Fibroblast of upper back skin (primary cell): ENCODE data around the gene PTPRQ.
A peak's percentile ranks its signal among the peaks of the same experiment; 100 is the strongest.

Experiments used
- DNase-seq: peaks from one replicate; pipeline ENCODE4 v3.0.0-alpha.2; 2013

The PTPRQ gene

DNA sequence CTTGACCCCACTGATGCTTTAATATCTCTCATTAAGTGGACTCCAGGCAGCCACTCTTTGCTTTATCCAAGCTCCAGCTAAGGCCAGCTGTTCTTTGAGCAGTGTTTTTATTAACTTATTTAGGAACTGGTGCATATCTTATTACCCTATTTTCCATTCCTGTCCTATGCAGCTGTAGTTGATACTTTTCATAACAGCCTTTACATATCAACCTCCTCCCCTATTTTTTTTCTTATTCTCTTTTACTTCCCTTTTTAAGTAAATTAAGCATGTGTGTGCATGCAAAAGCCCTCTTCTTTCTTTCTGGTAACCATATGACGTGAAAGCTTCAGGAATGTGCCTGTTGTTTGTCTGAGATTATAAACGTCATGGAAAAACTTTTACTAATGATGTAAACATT is 121.2 kb downstream of the PTPRQ start:
- DNase-seq, result peak; percentile 58

DNA sequence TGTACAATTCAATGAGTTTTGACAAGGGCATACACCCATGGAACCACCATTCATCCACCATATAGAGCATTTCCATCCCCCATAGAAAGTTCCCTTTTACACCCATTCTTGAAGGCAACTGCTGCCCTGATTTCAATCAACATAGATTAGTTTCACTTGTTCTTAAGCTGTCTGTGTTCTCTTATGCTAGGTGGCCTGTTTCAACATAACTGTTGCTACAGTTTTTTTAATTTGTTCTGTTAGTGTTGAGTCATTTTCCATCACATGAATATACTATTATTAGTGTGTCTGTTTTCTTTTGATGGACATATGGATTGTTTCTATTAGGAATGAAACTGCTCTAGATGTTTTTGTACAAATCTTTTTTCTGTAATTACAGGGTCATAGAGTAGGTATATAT is 123.4 kb downstream of the PTPRQ start:
- no peak for DNase-seq

DNA sequence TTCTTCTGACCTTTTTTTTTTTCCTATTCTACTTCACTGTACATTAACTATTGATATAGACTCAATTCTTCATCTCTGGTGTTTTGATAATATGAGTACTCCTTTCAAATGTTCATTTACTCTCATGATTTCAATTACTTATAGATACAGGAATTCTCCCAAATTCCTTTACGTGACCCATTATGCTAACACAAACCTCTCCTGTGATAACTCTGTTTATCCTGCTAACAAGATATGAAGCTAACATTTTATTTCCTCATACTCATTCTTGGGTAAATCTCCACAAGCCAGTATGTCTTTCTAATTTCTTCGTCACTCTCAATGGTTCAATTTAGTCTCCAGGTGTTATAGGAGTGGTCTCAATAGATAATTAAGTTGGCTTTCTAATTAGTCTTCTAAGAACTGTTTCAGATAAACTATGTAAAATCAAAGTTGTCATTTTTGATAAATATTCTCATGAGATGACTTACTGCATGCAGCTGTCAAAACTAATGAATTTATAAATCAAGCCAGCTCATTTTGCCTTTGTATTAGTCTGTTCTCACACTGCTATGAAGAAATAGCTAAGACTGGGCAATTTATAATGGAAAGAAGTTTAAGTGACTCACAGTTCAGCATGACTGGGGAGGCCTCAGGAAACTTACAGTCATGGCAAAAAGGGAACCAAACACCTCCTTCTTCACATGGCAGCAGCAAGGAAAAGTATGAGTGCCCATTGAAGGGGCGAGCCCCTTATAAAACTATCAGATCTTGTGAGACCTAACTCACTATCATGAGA is 132.8 kb downstream of the PTPRQ start:
- DNase-seq, result no peak

DNA sequence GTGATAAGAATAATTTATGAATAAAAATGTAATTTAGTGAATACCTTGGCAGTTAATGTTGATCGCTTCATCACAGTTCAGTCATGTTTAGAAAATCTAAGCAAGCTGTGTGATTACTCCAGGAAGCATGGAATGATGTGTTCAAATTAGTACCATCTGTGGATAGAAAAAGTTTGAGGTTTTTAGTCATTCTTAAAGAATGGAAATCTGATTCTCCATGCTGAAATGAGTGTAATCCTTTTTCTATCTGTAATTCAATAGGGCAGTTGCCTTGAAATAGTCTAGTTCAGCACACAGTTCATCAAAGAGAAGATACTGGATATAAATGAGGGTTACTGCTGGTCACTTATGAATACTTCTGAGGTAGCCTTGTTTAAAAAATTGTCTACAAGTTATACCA is 136.2 kb downstream of the PTPRQ start:
- DNase-seq, result peak; percentile 97

DNA sequence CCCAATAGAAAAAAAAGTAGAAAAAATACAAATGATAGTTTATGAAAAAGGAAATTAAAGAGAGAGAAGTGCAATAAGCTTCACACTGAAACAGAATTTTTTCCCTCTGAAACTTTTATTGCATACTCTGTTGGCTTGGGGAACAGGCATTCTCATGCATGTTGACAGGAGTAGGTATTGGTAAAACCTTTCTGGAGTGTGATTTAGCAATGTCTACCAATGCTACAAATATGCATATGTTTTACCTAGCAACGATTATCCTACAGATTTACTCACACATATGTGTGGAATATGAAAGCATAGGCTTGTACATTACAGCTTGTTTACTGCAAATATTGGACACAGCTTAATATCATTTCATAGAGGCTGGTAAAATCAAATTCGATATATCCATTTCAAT is 137.7 kb downstream of the PTPRQ start:
- DNase-seq, result peak; percentile 52

DNA sequence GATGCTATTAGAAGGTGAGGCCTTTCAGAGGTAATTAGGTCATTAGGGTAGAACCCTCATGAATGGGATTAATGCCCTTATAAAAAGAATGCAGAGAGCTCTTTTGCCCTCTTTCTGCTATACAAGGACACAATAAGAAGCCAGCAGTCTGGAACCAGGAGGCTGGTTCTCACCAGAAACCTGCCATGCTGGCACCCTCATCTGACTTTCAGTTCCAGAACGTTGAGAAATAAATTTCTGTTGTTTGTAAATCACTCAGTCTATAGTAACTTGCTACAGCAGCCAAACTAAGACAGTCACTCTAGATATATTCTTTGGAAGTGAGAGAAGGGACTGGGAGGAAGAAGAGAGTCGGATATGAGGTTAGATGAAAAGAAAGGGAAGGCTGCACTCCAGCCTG is 138.4 kb downstream of the PTPRQ start:
- DNase-seq, result no peak

DNA sequence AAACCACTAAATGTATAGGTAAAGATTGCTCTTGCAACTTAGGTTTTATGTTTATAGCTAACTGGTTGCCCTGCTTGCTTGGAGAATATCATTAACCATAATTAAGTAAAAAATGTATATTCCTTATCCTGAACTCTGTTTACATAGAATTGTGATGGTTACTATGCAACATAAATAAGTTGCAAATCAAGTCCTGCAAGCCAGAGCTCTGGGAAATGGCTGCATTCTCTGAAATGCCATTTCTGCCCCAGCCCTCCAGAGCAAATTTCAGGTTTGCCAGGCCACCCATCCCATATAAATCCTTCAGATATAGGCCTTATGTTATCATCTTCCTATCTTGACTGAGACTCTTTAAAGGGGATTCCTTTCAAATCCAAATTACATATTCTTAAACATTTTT is 145.0 kb downstream of the PTPRQ start:
- no peak for DNase-seq

DNA sequence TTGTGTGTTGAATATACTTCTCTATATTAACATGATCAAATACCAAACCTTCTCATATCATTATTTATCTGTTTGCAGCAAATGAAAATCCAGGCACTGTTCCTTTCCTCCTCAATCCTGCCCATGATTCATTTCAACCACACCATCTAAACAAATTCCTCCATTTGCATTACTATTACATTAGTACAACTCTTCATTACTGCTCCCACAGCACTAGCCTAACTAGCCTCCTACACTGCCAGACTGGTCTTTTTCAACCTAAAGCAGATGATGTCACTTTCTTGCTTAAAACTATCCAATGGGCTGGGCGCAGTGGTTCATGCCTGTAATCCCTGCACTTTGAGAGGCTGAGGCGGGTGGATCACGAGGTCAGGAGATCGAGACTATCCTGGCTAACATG is 146.1 kb downstream of the PTPRQ start:
- peak; percentile 55 for DNase-seq

DNA sequence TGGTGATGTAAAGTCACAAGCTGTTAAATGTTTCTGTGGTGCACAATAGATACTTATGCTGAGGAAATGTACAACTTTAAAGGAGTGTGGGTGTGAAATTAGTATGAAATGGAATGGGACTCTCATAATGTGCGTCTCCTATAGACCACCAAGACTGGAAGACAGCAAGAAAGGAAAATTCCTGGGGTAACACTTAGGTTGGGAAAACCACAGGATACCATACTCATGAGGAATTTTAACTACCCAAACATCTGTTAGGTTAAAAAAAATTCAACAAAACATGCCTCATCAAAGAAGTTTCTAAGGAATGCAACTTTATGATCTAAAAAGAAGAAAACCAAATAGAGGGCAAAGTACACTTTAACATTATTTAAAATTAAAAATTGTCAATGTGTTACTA is 149.7 kb downstream of the PTPRQ start:
- peak; percentile 97 for DNase-seq

DNA sequence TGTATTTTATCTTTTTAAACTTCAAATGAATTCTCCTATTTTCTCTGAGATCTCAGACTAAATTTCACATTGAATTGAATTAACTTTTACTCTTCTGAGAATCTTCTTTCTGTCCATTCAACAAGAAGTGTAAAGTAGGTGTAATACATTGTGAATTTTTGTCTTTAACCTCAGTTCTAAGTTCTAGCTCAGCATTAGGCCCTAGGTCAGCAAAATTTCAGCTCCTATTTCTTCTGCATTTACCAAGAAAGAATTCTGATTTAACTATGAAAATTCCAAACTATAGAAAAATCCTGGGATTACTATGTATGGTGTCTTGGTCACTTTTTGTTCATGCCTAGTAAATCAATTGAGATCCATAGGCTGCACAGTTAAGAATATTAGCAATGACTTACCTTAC is 152.5 kb downstream of the PTPRQ start:
- DNase-seq, result no peak

DNA sequence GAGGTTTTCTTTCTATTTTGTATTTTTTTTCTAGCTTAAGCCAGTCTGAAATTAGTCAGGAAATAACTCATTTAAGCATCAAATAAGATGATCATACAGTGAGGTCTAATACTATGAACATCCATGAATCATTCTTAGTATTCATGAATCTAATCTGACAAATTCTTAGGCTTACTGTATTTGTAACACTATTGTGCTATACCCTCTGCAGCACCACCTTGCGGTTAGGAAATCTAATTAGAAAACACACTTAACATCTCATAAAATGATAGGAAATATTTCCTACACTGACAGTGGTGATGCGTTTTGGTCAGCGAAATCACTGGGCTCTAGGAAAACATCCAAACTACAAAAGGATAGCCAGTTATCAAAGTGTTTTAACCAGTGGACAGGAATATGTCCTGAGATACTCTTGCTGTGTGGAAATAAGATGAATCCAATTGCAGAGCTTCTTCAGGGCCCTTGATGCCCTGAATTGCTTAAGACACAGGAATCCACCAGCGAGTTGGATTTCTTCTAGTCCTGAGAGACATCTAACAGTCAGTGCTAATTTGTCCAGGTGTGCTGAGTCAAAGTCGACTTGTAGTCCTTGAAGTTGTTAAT is 154.1 kb downstream of the PTPRQ start:
- peak; percentile 83 for DNase-seq

DNA sequence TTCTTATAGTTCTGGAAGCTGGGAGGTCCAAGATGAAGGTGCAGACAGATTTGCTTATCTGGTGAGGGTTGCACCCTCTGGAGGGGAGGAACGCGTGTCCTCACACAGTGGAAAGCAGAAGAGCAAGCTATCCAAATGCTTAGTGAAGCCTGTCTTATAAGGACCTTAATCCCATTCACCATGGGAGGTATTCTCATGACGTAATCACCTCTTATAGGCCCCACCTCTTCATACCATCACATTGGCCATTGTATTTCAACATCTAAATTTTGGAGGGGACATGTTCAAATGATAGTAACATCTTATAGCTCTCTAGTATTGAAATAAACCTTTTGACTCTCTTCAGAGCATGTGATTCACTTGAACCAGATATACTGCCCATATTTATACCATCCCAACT is 158.4 kb downstream of the PTPRQ start:
- DNase-seq, result no peak

DNA sequence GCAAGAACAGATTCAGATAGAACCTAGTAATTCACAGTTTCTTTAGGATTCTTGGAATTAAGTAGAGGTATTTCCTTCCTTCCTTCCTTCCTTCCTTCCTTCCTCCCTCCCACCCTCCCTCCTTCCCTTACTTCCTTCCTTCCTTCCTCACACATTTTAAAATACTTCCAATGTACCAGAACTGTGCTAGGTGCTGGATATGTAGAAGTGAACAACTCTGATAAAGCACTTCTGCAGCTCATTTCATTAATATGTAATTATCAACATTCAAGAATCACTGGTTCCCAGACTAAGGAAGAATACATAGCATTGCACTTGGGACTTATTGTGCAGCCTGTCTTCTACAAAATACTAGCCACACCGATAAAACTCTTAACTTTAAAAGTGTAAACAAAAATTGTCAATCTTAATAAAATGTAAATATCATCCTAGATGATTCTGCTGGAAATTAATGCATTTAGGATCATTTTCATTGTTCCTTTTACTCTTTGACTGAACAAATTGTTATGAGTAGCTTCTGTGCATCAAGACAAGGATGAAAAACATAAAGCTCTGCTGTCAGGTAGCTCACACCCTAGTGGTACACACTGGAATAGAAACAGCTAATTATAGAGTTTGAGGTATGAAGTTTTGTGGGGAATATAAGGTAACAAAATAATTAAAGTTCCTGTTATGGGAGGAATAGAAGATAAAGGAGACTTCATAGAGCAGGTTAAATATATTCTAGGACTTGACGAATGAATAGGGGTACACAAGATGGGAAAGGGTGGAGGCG is 163.5 kb downstream of the PTPRQ start:
- no peak for DNase-seq

DNA sequence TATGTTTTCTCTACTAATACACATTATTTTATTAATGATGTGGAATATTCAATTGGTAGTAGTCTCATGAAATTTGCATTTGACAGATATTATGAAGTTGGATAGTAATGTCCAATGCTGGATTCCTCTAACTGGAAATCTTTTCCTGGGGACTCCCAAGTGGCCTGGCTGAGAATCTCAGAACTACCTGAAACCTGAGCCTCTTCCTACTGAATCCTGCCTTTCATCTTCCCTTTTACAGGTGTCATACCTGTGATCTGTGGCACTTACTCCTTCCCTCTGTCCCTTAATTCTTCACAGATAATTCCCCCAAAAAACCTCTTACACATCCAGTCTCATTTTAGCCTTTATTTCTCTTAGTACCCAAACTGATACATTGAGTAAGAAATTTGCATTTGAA is 173.7 kb downstream of the PTPRQ start:
- DNase-seq, result no peak

DNA sequence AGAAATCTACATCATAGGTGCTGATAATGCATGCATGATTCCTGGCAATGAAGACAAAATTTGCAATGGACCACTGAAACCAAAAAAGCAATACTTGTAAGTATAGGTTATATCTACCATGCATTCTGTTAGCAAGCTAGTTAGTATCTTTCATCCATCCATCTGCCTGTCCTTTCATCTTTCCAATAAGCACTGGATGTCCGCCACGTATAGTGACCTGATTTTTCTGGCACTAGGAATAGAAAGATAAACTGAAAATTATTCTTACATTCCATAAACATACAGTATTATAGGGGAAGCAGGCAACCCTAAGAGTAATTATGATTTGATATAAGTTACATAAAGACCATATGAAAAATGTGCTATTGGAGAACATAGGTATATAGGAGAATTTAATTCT is 176.2 kb downstream of the PTPRQ start:
- no peak for DNase-seq

DNA sequence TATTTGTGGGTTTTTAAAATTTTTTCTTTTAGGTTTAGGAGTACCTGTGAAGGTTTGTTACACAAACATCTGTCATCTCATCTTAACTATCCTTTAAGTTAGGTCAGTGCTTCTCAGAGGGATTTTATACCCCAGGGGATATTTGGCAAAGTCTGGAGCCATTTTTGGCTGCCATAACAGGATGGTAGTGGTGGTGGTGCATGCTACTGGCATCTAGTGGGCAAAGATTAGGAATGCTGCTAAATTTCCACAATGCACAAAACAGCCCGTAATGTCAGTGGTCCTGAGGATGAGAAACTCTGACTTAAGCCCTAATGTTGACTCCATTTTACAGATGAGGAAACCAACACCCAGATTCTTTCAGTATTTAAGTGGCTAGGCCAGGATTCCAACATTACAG is 178.2 kb downstream of the PTPRQ start:
- DNase-seq, result peak; percentile 16

DNA sequence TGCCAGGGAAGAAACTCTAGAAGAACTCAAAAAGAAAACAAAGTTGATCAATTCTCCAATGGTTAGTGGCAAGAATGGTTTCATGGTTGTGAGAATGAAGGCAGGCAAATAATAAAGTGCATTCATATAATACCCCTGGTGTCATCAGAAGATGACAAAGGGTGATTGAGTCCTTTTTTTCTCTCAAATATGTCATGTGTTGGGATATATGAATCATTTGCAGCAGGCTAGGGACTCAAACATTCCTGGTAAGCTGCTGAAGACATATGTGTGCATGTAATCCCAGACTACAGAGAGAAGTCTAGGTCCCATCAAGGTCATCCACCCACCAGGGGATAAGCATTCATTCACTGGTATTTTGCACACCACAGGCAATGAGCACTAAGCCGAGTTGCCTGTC is 181.0 kb downstream of the PTPRQ start:
- DNase-seq, result peak; percentile 67

DNA sequence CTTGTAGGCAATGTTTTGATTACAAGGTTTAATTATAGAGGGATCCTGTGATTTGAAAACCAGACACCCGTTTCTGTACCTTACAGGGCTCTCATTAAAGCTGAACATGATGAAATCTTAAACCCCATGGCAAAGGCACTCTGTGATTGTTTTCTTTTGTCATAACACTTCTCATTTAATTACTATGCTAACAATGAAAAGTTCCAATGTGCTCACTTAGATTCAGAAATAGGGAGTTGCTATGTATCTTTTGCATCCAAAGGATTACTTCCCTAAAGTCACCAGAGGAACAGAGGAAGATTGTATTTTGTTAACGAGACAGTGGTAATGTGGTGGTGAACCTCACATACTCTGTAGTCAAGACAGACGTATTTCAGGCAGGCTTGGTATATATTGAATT is 181.9 kb downstream of the PTPRQ start:
- DNase-seq, result no peak

DNA sequence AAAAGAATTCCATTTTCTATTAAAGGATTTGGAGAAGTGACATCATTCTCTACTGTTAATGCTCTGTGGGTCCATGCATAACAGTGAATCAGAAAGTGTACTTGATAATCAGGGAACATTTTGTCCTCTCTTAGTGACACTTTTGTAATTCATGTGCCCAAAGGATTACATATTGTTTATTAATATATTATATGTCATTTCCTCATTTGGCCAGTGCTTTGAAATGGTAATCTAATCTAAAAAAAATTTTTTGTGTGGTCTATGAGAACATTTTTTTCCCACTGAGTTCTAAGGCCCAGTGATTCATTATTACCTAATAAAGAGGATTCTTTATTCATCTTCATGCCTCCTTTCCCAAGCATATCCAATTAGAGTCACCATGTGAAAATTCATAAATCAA is 183.7 kb downstream of the PTPRQ start:
- DNase-seq, result peak; percentile 79

DNA sequence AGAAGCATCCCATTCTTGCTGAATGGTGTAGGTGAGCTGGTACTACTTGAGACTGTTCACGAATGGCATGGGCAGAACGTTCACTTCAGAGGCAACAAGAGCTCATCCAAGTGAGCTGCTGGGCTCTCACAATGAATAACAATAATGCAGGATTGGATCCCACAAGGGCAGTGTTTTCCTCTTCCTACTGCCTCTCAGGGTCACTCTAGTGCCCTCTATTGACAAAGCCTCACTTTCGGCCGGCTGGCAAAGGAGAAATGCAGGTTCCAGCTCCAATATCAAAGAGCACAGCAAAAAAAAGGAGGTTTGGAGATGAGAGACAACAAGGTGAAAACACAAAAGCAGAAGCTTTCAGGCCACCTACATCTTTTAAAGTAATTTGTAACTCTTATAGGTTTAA is 188.8 kb downstream of the PTPRQ start:
- peak; percentile 14 for DNase-seq

DNA sequence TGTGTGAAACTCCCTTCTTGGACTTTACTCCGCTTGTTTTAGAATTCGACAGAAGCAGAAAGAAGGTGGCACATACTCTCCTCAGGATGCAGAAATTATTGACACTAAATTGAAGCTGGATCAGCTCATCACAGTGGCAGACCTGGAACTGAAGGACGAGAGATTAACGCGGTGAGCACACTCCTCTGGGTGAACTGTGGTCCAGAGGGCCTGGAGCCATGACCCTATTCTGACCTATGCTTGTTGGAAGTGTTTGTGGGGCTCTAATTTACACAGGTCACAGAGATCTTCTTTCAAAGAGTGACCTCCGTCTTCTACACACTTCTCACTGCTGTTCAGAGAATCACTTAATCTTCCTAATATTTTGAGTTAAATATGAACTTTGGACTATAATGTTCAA is 190.9 kb downstream of the PTPRQ start:
- DNase-seq, result no peak

DNA sequence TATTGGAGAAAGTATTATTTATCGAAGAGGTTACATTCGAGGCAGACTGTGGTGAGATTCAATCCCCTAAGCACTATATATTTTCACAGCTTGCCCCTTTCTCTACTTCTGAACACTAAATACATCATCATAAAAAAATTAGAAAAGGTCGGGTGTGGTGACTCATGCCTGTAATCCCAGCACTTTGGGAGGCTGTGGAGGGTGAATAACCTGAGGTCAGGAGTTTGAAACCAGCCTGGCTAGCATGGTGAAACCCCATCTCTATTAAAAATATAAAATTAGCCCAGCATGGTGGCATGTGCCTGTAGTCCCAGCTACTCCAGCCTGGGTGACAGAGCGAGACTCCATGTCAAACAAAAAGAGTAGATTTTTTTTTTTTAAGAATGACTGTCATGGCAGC is 192.8 kb downstream of the PTPRQ start:
- no peak for DNase-seq

DNA sequence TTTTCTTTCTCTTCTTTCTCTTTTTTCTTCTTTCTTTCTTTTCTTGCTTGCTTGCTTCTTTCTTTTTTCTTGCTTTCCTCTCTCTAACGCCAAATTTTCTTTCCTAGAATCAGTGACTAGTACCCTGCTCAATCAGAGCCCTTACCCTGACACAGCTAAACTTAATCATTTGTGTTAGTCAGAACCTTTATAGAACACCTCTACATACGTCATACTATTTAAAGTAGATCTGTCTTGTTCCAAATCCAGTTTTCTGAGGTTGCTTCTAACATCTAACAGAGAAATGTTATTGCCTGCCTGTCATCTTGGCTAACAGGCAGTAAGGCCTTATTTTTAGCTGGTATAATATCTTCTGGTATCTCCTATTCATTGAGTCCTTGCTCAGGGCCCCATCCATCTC is 197.9 kb downstream of the PTPRQ start:
- no peak for DNase-seq

DNA sequence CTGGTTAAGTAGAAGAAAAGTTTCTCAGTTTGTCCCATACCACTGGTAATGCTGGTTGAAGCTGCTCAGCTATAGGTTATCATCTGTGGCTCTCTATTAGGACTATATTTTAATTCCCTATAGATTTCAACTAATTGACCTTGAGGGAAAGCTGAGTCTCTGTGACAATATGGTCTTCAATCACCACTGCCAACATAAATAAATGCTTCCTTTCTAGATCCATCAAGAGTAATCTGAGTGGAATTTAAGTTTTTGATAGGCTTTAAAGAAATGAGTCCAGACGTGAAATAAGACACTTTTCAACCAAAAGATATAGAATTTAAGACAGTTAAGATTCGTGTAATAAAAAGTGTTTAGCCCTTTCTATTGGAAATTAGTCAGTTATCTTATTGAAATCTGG is 199.9 kb downstream of the PTPRQ start:
- peak; percentile 32 for DNase-seq
